LHCN-M2 (cell line): ENCODE measurements around the gene KIF14. TPM values are rescaled to one million over a fixed set of nuclear protein-coding genes. Genes with fewer than 3 reads are reported as not detected.
"Not testable (repeated sequence)": the region's sequence is repeated elsewhere in the genome, so short reads cannot be mapped to it uniquely, and the experiment has no call there.

ENCODE experiments used
- DNase-seq: peaks from one replicate; pipeline ENCODE4 v3.0.0-alpha.2; 2012; ENCODE audit warnings: low read depth
- total RNA-seq: library from RNA; depleted of rRNA; stranded (reverse); fragments of >200 nt; gene quantifications from 2 replicates; pipeline ENCODE4 v1.2.3, GENCODE V29; 2014

Gene KIF14
- total RNA-seq, 1 experiment from 2014 or later, result 29.7 TPM

DNA sequence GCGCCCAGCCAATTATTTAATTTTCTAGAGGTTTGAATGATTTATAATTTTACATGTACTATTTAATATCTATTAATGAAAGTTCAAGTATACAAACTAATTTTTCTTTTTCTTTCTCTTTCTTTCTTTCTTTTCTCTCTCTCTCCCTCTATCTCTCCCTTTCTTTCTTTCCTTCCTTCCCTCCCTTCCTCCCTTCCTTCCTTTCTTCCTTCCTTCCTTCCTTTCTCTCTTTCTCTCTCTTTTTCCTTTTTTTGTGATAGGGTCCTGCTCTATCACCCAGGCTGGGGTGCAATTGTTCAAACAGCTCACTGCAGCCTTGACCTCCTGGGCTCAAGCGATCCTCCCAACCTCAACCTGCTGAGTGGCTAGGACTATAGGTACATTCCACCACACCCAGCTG is 16.1 kb upstream of the KIF14 start:
- no peak for DNase-seq

DNA sequence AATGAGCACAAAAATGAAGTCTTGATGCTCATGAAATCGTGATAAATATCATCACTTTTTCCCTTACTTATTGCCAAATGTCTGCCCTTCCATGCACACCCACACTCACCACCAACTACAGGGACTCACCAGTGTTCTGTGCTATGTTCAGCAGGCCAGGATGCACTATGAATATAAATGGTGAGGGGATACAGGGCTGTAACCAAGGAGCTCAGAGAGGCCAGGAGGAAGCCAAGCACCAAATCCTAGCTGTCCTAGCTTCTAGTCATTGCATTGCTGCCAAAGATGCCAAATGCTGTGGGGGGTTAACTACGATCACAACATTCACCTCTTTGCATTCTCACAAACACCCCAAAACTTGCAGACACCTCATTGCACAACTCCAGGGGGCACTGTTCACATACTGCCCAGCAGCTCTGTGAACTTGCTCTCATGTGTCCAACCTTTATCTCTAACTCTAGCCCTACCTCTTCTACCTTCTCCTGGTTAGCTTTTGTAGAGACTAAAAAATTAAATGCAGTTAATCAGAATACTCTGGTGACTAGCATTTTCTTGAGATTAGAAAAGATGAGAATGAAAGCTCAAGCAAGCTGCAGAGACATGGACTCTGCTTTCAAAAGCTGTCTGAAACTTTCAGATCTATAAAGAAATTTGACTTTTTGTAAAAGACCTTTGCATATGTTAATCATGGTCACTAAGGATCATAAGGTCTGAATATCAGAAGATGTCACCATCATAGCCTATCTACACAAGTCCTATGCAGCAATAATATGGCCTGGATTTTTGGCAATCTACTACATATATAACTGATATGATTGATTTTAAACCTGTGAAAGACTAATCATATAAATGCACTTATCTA is 13.9 kb upstream of the KIF14 start:
- no peak for DNase-seq

DNA sequence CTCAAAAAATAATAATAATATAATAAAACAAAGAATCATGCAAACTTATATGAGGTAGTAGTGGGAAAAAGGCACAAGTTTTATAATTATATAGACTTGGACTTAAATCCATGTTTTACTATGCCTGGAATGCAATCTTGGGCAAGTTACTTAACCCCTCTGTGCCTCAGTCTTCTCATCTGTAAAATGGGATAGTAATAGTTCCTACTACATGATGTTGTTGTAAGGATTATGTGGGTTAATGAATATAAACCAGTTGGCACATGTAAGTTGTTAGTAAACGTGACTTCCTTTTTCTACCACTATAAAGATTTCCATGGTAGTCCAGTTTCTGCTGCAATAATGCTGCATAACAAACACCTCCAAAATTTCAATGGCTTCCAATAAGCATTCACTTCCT is 10.8 kb upstream of the KIF14 start:
- no peak for DNase-seq

DNA sequence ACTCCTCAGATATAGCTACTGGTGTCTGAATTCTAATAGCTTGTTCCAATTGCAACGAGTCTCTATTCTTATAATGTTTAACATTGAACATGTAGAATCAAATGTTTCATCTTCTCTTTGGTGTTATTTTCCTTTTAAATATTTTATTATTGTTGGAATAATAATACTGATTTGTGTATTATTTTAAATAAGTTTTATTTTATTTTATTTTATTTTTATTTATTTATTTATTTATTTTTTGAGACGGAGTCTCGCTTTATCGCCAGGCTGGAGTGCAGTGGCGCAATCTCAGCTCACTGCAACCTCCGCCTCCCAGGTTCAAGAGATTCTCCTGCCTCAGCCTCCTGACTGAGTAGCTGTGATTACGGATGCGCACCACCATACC is 10.0 kb upstream of the KIF14 start:
- not testable (repeated sequence) for DNase-seq

DNA sequence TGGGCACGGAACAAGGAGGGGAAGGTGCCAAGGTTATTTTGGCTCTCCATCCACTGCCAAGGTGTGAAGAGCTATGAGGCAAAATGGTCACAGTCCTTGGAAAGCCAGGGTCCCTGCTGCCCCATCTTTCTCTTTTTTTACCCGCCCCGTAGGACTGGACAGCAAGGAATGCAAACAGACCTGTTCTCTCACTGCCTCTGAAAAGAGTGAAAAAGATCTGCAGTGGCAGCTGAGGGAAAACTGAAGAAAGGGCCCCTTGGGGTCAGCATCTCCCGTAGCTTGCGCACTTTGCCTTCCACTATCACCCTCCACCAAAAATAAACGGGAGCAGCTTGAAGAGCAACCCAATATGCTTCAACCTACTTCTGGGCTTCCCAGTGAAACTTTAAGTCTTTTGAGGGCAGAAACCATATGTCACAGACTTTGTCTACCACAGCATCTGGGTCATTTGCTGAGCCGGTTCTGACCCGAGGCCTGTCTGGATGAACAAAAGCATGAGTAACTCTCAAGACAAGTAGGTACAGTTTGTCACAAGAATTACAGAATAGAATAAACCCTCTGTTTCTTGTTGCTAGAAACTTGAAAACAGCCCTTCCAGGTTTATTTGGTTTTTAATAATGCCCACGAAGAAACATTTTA is 9.4 kb upstream of the KIF14 start:
- no peak for DNase-seq

DNA sequence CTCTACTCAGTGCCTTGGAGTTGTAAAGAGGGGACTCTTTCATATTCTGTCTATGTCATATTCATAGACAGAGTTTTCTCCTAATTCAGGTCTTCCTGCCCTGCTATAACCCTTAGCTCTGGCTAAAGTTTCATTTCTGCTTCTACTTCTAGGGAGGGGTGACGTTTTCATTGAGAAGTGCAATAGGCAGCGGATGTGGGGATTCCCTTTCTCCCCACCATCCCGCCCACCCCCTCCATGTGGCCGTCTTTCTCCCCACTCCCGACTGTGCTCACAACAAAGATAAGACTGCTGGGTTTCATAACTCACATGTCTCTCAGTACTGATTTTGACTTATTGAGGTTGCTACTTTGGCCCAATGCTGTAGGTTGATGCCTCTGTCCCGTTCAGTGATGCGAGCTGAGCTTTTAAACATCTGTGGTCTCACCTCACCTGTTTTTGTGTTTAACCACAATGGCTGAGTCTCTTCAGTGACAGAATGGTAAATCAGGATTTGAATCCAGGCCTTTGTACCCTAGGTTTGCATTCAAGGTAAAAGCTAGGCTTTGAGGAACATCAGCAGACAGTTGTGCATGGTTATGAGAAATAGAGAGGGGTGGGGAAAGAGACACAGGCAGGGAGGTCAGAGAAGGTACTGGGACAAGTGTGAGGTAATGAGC is 7.8 kb upstream of the KIF14 start:
- DNase-seq, result no peak

DNA sequence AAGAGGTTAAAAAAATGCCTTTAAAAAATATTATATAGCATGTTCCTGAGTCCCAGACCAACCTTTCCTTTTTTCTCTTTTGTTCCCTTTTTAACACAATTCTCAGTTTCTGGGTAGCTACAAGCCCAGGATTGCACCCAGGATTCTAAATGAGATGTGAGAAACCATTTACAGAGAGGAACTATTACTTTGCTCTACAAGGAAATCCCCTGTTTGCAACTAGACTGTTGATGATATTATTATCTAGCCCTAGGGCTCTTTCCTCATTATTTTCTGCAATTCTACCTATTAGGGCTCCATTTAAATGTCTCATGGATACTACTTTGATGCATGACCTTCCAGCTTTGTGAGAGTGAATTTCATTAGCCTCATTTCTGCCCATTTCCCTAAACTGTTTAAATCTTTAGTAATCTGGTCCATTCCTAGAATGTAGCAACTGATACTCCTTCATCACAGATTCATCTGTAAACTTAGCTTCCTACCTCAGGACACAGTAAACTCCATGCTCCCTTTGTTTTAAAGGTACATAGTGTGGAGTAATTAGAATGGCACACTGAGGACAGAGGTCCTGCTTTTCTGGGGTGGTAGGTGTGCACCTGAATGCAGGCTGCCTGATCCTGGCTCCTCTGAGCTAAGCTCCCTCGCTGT is 7.1 kb upstream of the KIF14 start:
- no peak for DNase-seq

DNA sequence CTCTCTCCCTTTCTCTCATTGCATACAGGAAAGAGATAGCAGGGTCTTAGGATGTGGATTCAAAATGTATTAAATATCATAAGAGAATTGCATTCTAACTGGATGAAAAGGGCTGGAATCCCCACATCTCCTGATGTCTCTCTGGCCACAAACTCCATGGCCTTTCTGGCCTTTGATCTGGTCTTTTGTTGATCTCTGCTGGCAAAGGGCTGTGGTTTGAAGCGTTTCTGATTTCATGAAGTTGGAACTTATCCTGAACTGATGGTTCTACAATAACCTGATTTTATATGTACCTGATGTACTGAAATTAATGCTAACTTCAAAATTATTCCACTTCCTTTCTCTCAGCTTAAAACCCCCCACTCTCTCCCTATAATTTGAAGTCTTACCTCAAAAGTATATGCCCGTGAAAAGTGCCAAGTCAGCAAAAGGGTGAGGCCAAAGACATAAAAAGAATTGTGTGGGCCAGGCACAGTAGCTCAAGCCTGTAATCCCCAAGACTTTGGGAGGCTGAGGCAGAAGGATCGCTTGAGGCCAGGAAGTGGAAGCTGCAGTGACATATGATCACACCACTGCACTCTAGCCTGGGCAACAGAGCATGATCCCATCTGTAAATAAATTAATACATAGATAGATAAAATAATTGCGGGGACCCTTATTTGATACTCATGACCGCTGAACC is 6.4 kb upstream of the KIF14 start:
- no peak for DNase-seq

DNA sequence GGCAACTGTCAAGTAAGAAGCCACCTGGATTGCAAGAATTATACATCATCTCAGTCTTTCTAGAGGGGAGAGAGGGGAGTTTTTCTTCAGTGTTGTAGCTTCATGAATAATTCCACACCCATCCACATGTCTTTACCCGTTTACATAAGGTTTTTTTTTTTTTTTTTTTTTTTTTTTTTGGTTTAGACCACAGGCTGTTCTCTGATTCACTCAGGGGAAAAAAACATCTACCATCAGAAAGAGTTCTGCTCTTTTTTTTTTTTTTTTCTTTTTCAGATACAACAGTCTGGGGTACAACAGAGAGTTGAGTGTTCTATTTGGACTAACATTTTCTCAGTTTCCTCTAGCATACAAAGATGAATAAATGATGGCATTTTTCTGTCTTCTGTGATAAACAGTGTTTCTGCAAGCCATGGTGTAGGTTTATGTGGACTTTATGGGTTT is 4.9 kb upstream of the KIF14 start:
- DNase-seq, result peak; percentile 57

DNA sequence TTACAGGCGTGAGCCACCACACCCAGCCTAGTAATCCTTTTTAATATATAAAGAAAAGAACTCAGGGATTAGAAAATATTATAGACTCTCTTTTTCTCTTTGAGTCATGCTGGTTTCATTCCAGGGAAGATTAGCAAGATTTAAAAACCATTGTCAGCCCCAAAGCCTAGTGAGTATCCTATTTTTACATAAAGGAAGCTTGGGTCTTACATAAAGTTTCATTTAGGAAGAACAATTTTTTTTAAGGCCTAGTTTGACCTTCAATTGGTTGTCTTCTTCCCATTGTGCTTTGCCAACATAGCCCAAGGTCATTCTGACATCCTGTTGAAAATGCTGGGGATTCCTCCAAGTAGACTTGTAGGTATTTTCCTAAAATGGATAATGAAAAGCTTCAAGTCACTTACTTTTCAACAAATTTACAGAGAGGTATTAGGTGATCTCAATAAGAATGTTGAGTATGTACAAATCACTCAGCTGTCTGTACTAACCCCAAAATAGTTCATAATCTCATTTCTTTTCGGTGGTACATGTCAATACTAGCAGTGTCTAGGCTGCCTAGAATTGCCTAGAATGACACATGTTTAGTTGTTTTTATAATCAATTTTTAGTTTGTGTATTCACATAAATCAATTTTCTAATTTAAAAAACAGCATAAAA is 4.3 kb upstream of the KIF14 start:
- no peak for DNase-seq

DNA sequence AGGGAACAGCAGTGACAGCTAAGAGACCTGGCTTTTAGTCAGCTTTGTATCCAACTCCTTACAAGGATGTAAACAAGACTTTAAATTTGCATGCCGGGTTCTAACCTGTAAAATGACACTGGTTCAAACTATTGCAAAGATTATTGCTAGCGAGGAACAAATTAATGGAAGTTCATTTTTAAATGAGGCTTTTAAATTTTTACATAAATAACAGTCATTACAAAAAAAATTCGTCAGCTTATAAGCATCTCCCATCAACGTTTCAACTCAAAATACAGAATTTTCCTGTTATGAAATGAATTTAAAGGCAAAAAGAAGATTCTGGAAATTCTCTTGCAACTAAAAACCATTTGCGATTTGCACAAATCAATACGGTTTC is 668 bp downstream of the KIF14 start:
- no peak for DNase-seq

DNA sequence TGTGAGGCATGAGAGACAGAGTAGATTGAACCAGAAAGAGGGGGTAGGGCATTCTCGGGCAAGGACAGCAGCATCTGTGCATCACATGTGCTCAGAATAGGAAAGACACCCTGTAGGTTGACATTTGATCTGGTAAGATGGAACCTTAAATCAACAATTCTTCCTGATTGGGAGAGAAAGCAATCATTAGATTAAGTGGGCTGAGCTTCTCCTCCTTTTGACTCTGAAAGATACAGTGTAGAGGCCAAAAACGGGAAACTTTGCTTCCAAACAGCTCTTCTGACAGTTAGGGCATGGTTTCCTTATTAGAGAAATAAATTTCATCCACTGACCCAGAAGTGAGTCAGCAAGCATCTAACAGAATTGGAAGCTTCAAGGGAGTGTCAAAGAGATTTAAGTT is 9.7 kb downstream of the KIF14 start:
- peak; percentile 64 for DNase-seq

DNA sequence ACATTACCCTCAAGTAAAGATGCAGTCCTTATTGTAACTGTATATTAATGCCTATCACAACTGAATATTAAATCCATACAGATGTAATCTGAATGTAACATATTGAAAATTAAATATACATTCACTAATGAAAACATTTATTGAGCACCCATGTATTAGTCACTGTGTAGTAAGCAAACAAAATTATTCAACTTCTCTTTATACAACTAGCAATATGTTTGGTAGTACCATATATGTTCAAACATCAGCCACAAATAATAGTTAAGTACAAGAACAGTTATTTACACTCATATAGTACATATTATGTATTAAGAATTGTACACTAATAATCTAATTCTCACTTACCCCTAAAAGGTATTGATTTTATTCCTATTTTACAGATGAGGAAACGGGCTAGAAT is 17.9 kb downstream of the KIF14 start:
- no peak for DNase-seq

DNA sequence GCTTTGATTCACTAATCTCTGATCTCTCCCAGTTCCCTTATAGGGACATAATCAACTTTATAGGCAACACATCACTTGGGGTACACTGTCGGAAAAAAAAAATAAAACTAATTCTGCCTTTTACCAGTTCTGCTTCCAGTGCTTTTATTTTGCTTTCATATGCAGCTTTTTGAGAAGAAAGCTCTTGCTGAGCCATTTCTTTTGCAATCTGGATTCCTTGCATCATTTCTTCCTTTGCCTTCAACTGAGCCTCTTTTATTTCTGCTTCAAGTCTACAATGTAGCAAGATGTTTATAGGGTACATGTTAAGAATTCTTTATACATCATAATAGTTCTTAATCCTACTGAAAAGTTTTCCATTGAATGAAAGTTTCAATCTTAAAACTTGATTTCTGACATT is 30.6 kb downstream of the KIF14 start:
- no peak for DNase-seq

DNA sequence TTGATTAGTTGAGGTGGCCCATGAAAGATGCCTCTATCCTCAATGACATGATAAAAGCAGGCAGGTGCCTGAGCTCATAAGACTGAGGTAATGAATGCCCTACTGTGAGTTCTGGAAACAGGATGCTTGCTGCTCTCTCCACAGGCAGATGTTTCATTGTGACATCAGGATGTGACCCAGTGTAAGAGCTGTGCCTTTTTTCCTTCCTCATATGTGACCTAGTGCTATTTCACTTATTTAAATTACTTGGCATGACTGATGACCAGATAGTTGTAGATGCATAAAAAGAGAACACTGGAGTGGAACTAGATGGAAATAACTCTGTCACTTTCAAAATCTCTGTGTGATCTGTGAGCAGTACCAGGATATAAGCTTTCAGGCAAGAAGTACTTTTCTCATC is 31.9 kb downstream of the KIF14 start:
- DNase-seq, result no peak

DNA sequence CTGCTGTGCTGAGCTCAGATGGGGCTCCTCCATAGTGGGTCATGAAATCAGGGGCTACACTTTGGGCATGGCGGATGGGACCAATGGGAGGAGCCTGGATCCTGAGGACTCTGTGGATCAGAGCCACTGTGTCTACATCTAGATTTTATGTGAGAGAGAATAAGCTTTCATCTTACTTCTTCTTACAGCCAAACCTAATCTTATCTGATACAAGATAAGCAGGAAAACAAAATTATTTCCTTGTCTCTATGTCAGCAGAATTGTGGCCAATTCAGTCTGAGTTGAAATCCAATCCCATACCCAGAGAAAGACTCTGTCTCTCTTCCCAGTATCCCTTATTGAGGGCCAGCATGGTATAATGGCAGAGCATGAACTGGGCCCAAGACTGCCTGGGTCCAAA is 56.2 kb downstream of the KIF14 start:
- DNase-seq, result no peak

DNA sequence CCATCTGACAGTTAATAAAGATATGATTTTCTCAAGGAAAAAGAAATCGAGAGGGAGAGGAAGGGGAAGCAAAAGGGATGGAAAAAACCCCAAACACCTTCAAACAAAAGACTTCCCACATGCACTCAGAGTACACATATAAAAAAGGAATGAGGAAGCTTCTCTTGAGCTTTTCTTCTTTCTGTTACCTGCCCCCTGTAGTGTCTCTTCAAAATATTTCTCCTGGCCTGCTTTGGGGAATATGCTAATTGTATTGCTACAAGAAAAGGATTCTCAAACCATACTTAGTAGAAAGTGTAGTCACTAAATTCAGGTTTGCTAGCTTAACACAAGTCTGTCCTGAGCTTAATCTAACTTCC is 58.7 kb downstream of the KIF14 start:
- no peak for DNase-seq

DNA sequence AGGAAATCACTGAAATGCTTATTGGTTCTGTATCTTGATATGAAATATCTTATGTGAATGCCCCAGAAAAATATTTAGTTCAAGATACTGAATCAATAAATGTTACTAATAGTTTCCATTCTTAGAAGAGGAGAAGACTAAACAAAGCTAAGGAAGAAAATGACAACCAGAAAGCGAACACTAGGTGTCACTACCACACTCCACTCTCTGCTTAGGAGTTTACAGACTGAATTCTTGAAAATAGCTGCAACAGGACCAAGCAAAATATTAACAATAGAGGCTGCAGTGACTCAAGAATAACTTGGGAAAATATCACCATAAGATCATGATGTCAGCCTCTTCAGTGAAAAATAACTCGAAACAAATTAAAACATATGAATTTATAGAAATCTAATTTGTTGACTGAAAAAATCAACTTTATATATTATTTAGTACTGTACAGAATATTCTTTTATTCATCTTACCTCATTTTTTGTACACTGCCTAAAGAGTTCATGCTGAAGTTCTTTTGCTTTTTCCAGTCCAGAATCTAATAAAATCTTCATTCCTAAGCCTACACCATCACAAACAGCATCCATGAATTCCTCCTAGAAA is 61.6 kb downstream of the KIF14 start:
- DNase-seq, result peak; percentile 50

DNA sequence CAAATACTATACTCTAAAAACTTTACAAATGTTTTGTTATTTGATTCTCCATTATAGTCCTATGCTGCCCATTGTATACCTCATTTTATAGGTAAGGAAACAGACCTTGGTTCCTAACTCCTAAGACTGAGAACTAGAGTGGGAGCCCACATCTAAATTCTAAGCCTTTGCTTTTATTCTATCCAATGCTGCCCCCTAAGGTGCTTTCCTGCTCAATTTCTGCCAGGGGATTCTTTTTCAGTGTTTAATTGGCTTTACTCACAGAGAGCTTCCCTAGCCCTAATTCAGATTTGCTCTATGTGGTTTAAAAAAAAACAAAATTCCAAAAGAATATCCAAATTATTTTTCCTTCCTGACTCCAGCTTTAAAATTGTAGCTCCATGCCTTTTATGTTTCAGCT is 64.5 kb downstream of the KIF14 start:
- DNase-seq, result no peak

DNA sequence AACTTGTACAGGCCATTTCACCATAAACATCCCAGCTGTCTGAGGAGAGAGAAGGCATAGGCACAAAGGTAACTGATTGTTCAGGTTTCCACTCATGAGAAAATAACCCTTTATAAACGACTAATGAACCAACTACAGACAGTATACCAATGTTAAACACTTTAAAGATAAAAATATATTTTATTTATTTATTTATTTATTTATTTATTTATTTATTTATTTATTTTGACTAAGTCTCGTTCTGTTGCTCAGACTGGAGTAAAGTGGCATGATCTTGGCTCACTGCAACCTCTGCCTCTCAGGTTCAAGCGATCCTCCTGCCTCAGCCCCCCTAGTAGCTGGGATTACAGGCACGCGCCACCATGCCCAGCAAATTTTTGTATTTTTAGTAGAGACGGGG is 67.8 kb downstream of the KIF14 start:
- not testable (repeated sequence) for DNase-seq

DNA sequence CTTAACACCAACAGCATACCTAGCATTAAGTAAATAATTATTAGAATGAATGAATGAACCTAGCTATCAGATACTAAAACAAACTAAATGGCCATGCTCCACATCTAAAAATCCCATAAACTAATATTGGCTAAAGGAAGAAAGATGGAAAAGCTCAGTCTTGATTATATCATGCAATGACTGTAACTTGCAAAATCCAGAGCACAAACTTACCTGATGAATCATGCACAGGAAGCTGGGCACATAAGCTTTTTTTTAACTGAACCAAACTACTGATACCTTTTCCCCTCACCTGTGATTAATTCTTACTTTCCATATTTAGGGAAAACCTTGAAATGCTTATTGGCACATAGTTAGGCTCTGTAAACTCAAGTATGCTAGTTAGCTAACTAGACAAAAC is 70.2 kb downstream of the KIF14 start:
- no peak for DNase-seq
